GM18867 (cell line): Measurements from ENCODE around the gene CERKL.
"Not testable (repeated sequence)": the region's sequence is repeated elsewhere in the genome, so short reads cannot be mapped to it uniquely, and the experiment has no call there.

Experiments
- ATAC-seq: cut with Tn5 transposase; IDR thresholded peaks from one replicate; pipeline ENCODE4 v1.9.1; 2021; ENCODE audit warnings: mild to moderate bottlenecking, moderate library complexity; ENCODE audit not compliant: unreplicated experiment

CERKL gene, protein sequence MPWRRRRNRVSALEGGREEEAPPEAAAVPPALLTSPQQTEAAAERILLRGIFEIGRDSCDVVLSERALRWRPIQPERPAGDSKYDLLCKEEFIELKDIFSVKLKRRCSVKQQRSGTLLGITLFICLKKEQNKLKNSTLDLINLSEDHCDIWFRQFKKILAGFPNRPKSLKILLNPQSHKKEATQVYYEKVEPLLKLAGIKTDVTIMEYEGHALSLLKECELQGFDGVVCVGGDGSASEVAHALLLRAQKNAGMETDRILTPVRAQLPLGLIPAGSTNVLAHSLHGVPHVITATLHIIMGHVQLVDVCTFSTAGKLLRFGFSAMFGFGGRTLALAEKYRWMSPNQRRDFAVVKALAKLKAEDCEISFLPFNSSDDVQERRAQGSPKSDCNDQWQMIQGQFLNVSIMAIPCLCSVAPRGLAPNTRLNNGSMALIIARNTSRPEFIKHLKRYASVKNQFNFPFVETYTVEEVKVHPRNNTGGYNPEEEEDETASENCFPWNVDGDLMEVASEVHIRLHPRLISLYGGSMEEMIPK

DNA sequence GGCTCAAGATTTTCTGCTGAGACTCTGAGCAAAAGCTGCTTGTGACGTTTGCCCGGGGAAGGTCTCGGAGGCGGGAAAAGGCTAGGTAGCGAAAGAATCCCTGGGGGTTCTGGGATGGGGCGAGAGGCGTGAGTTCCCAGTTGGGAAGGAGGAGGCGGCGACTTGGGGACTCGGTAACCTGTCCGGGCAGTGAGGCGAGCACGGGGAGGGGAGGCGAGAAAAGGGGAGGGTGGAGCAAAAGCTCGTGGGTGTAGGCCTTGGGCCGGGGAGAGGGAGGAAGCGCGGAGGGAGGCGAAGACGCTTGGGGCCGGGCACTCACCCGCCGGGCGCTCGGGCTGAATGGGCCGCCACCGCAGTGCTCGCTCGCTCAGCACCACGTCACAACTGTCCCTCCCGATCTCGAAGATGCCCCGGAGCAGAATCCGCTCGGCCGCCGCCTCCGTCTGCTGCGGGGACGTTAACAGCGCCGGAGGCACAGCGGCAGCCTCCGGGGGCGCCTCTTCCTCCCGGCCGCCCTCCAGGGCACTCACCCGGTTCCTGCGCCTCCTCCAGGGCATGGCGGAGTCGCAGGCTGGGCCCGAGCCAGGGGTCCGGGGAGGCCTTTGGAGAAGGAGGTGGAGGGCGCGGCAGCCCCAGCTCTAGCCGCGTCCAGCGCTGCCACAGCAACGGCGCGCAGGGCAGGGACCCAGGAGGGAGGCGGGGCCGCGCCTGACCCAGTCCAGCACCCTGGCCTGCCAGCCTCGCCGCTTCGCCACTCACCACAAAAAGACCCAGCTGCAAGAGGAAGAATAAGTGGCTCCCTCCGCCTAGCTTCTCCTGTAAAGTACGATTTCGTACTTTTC is at the start of gene CERKL:
Gene CERKL, minus strand, starts transcription at position 656 of the 842 bp plus-strand sequence. Its CDS starts 99 bp downstream, at position 557.
- peak; percentile 93 for ATAC-seq

DNA sequence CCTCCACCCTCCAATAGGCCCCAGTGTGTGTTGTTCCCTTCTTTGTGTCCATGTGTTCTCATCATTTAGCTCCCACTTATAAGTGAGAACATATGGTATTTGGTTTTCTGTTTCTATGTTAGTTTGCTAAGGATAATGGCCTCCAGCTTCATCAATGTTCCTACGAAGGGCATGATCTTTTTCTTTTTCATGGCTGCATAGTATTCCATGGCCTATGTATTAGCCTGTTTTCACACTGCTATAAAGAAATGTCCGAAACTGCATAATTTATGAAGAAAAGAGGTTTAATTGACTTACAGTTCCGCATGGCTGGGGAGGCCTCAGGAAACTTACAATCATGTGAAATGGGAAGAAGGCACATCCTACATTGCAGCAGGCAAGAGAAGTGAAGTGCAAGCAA is 45.6 kb upstream of the CERKL start:
- ATAC-seq: not testable (repeated sequence)

DNA sequence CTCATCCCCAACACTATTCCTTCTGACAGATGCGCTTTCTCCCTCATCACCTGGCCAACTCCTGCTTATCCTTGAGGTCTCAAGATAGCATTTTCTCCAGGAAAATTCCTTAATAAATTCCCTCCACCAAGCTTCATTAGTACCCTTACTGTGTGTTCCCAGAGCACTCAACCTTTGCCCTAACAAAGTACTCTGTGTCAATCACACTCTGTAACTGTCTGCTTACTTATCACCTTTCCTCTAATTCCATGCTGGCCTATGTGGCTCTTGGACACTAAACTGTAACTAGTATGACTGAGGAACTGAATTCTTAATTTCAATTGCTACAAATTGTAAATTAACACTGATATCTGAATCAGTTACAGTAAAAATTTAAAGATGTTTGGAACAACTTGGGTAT is 41.3 kb upstream of the CERKL start:
- ATAC-seq: no peak

DNA sequence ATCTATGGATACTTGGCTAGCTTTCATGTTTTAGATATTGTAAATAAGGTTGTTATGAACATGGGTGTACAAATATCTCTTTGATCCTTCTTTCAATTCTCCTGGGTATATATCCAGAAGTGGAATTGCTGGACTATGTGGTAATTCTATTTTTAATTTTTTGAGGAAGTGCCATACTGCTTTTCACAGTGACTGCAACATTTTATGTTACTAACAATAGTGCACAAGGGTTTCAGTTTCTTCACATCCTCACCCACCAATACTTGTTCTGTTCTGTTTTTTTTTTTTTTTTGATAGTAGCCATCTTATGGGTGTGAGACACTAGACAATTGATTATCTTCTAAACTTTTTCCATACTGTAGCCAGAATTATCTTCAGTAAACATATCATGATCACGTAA is 40.7 kb upstream of the CERKL start:
- ATAC-seq: peak; percentile 69

DNA sequence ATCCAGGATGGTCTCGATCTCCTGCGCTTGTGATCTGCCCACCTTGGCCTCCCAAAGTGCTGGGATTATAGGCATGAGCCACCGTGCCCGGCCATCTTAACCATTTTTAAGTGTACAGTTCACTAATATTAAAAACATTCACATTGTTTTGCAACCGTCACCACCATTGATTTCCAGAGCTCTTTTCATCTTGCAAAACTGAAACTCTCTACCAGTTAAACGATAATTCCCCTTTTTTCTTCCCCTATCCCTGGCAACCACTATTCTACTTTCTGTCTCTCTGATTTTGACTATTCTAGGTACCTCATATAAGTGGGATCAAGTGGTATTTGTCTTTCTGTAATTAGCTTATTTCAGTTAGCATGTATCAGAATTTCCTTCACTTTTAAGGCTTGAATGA is 40.2 kb upstream of the CERKL start:
- ATAC-seq: no peak

DNA sequence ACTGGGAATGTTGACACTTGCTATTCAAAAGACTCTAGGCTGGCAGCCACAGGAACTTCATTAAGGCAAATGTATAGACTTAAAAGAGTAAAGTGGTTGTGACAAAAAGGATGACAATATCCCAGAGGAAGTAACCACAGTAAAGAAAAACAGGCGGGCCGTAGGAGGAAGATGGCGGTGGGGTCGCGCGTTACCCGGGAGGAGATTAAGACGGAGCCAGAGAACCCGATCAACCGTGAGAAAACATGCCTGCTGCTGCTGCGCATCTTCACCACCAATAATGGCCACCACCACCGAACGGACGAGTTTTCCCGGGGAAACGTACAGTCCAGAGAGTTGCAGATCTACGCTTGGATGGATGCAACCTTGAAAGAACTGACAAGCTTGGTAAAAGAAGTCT is 37.4 kb upstream of the CERKL start:
- no peak for ATAC-seq

DNA sequence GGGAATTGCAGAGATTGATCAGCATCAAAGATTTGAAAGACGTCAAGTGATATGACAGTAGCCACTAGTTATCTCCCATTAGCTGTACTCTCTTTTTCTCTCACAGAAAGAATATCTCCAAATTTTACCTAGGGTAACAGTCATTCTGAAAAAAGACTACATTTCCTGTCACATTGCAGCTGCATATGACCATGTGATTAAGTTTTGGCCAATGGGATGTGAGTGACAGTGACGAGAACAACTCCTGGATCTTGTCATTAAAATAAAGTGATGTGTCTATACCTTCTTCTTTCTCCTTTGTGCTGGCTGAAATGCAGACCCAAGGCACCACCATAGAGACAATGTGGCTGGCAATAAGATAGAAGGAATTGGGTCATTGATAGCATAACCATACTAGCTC is 34.0 kb upstream of the CERKL start:
- no peak for ATAC-seq

DNA sequence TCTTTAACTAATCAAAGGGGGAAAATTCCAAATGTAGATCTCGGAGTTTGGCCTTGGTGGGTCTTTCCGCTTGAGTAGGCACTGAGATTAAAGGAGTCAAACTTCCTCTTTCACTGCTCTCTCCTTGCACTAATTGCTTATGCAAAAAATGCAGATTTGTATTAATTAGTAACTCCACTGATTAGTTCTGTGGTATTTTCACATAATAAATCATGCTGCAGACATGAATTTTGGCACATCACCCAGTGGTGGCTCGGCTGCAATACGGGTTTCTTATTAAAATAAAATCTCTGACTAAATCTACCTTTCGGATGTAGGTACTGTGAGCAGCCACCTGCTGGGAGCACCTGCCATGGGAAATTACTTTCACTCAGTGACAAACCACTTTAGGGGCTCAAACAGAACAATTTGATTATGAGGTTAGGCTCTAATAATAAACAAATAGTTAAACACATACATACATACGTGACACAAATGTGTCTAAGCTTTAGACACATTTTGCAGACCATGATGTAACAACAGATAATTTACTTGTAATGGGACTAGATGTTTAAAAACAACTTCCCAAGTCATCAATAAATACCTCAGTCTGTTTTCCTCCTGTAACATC is 29.8 kb upstream of the CERKL start:
- no peak for ATAC-seq

DNA sequence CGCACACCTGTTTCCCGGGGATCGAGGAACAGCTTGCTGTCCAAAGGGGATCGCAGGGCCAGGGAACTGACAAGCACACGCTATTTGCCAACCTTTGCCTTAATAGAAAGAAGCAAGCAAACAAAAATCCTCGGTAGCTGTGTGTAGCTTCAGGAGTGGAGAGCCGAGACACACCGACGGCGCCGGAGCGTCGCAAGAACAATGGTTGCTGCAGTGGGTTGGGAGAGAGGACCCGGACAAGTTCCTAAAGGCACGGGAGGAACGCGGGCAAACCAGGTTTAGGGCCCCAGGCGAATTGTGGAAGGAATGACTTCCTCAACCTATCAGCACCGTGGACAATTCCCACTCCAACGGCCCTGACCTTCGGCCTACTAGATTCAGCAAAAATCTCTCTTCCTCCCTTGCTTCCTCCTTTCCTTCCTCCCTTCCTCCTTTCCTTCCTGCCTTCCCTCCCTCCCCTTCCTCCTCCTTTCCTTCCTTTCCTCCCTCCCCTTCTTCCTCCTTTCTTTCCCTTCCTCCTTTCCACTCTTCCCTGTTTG is 28.3 kb upstream of the CERKL start:
- no peak for ATAC-seq

DNA sequence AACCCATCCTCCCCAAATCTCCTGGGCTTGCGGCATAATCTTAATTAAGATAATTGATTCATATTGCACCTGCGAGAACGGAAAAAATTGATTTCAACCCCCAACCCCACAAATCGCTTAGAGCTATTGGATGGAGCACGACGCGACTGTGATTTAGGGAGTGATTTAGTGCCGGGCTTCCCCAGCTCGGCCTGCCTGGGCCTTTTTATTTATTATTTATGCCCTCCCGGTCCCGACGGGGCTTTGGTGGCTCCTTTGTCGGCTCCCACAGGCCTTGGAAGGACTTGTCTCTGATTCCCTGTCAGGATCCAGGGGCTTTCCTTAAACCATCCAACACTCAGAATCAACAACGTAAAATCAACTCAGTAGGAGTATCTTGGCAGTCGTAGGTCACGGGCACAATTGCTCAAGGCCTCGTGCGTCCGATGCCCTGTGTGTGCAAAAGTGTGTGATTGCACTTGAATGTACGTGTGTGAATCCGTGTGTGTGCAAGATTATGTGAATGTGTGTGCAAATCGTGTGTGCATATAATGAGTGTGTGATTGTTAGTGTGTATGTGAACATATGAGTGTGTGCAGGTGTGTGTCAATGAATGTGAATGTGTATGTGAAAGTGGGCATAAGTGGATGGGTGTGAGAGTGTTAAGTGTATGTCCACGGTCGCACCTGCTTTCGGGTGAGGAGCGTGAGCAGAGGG is 27.7 kb upstream of the CERKL start:
- no peak for ATAC-seq

DNA sequence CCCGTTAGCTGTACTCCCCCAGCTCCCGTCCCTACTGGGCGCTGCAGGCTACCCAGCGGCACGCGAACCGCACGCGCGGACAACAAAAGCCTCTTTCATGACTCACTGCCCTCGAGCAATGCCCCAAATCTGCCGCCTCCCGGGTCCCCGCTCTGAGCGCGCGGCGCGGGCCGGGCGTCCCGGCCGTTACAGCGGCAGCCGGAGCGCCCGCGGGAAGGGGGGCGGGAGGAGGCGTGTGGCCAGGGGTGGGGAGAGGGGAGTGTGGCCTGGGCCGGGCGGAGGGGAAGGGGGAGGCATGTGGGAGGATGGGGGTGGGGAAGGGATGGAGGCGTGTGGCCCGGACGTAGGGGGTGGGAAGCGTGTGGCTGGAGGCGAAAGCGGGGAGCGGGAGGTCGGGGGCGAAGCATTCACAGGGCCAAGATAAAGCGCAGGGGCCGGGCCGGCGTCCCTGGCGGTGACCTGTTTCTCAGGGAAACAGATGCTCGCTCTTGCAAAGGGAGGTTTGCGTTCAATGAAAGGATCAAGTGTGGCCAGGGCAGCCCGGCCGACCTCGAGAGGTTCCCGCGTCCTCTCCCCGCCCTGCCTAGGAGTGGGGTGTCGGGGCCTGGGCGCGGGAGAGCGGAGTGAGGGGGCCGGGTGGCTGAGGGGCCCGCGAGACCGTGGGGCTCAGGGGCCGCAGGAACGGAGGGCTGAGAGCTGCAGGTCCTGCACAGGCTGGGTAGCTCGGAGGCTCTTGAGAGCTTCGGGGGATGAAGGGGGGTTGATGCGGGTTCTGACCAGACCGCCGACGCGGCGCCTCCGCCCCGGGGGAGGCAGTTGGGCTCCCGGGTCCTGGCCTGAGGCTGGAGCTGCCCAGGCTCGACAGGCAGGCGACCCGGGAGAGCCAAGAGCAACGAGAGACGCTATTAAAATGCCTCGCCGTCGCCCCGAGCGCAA is 26.9 kb upstream of the CERKL start:
- no peak for ATAC-seq

DNA sequence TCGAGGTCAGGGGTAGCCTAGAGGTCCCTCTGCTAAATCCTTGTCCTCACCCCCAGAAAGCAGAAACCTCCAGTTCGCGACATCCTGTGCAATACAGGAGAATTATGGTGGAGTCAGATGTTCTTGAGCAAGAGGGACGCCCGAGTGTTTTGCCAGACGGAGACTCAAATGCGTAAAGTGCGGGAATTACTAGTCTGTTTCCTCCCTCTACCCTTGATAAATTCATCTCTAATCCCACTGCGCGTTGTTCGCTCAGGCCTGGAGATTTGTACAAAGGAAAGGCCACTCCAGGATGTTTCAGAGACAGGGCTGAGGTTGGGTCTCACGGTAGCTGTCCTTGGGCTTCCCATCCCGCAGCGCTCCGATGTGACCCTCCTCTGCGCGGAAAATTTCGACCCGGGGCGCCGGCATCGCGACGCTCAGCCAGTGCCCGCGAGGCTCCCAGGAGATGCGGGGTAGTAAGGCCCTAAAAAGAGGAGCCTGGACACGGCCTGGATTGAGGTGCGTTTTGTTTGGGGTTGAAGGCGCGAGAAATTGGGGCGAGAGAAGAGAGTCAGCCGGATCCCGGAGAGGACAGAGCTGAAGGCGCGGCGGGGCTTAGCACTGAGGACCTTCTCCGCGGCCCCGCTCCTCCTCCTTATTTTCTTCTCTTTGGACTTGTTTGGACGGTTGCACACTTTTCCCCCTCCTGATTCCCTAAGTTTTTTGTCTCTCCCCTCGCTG is 26.1 kb upstream of the CERKL start:
- ATAC-seq: no peak

DNA sequence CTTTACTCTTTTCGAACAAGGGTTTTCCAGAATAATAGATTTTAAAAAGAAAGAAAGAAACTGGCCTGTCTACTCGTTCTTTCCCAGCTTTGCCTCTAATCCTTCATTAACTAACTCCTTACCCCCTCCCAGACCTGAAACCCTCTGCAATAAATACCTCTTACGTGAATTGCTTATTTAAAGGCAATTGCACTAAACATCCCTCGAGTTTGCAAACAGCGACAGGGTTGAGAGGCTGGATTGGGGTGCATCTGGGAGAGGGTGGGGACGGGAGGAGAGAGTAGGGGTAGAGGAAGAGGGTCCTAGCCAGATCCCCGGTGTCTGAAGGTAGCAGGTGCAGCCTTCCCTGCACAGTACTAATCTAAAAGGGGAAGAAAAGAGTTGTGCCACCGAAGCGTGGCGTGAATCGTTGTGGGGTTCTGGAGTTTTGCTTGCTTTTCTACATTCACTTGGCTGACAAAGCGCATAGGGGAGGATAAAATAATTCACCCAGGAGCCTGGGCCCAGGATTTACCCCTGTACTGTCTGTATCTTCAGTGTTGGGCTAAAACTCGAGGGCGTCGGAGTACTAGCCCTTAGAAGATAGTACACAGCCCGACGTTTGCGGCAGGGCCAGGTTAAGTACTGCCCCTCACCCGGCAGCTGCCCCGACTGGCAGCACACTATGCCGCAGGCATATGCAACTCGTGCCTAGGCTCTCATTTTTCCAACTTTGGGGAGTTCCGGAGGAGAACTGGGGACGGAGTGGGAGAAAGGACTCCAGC is 25.3 kb upstream of the CERKL start:
- ATAC-seq: no peak

DNA sequence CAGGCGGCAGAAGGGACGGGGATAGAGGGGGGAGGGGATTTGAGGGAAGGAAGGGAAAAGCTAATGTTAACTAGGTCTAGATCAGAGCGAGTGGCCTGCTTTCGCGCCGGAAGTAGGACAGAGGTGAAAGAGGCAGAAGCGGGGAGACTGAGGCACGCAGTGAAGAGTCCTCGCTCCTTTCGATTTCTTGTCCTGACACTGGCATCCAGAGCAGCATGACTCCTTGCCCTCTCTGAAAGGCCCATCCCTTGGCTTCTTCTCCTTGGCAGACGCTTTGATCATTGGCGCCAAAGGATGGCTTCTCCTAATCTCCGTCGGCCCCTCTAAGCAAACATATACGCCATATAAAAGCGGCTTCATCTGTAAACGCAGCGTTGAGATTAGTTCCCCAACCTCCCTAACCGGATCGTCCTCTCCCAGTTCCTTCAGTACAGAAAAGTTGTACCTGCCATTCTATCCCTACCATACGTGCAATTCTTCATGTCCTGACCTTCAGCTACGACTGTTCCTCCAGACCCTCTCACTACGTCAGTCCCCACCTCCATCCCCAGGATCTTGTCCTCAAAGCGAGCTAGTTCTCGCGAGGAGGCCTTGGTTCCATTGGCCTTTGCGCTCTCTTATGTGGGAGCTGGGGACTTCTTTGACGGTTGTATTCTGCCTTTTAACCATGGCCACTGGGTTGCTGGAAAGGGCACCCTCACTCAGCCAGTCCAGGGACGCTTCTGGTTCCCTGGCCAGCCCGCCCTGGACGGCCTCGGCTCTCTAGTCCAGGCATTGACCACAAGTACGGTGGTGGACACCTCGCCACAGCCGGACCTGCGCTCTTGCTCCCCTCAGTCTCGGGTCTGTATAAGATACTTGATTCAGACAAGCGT is 24.3 kb upstream of the CERKL start:
- ATAC-seq: no peak

DNA sequence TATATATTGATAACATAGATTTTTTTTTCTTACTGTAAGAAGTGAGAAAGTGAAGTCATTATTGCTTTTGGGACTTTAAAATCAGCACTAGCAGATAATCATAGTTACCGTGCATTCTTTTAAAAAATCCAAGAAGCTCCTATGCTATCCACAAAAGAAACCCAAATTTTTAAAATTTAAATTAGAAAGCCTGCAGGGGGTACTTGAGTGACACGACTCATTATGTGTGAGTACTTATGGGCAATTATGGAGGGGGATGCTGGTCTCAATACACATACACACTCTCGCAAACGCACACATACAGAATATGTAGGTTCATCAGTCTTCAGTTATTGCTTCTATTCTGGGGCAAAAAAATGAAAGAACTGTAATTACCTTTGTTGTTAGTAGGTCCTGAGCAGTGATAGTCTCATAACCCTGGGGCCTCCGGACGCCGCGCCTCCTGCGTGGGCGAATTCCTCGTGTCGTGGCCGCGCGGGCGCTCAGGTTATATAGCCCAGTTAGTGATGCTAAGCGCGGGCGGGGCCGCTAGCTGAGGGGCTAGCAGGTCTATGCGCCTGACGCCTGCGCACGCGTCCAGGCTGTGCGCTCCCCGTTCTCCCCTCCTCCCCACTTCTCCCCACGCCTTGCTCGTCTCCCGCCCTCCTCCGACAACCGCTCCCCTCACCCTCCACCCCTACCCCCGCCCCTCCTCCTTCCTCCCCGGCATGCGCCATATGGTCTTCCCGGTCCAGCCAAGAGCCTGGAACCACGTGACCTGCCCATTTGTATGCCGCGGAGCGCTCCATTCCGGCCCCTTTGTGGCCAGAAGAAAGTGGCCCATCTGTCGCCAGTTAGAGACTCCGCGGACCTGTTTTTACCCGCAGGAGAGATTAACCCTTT is 23.4 kb upstream of the CERKL start, which contains the start of gene NEUROD1:
Gene NEUROD1, minus strand, starts transcription at position 463 of the 882 bp plus-strand sequence. CDS start 1,657 bp downstream, outside the sequence.
- peak; percentile 76 for ATAC-seq

DNA sequence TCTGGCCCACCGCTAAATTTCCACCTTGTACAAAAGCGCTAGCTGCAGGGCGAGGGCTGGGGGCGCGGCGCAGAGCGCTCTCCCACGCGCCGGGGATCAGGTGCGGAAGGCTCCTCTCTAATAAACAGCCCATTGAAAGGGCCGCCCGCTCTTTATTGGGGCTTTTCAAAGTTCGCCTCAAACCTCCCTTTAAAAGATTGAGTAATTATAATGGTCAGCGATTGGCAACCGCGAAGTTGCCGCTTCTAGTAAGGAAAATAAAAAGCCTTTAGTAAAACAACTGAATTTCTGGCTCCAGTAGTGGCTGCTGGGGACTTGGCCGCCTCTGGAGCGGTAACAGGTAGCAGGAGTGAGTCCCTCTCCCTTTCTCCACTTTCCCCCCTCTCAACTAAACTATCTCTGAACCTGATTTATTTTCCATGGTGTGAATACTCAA is 22.7 kb upstream of the CERKL start:
- ATAC-seq: no peak
